Left lung (tissue), 10 donors: ENCODE data around the gene KLHL2. TPM values are rescaled to one million over a fixed set of nuclear protein-coding genes. Genes with fewer than 3 reads are reported as not detected.
A peak's percentile ranks its signal among the peaks of the same experiment; 100 is the strongest.

ENCODE experiments used
- ATAC-seq: fragments of 200-7000 bp; cut with Tn5 transposase; one replicate; pipeline ENCODE4 v1.9.1; 2020; ENCODE audit warnings: moderate library complexity
- DNase-seq, 4 donors: peaks; one replicate each; pipeline ENCODE4 v3.0.0-alpha.2; 2013 to 2020
- H3K27ac ChIP-seq, 2 donors: fragments of 200-600 bp; sonication (generic) in 1 of 2; one replicate each; pipeline versions ENCODE4 v1.5.0 to v1.8.0; 2020 to 2021
- H3K27me3 ChIP-seq, 2 donors: fragments of 200-600 bp; sonication (generic) in 1 of 2; one replicate each; pipeline versions ENCODE4 v1.5.0 to v1.8.0; 2020 to 2021
- H3K36me3 ChIP-seq, 2 donors: fragments of 200-600 bp; sonication (generic) in 1 of 2; one replicate each; pipeline versions ENCODE4 v1.5.0 to v1.8.0; 2020 to 2021
- H3K4me1 ChIP-seq, 2 donors: fragments of 200-600 bp; one replicate each; pipeline ENCODE4 v1.8.0; 2021
- H3K4me3 ChIP-seq, 2 donors: fragments of 200-600 bp; sonication (generic) in 1 of 2; one replicate each; pipeline versions ENCODE4 v1.5.0 to v1.8.0; 2020 to 2021; ENCODE audit warnings: mild to moderate bottlenecking in 1 of 2
- H3K9me3 ChIP-seq, 2 donors: fragments of 200-600 bp; sonication (generic) in 1 of 2; one replicate each; pipeline versions ENCODE4 v1.5.0 to v1.8.0; 2020 to 2021
- CTCF ChIP-seq, 2 donors: fragments of 200-600 bp; sonication (generic) in 1 of 2; IDR thresholded peaks; one replicate each; pipeline versions ENCODE4 v1.5.0 to v1.8.0; 2021; ENCODE audit warnings: antibody characterized with exemption in 2 of 2
- intact Hi-C, 2 donors: fragments of 100-400 bp; cut with DNase I; formaldehyde crosslinking; loops; one replicate each; pipeline versions ENCODE4 v1.11.2 to v1.14.2; 2022
- polyA plus RNA-seq, 6 donors: library from polyadenylated mRNA; unstranded; fragments of 120-200 nt; gene quantifications; one replicate each; pipeline ENCODE4 v1.2.1, GENCODE V29; 2013; ENCODE audit not compliant: insufficient read length in 6 of 6
- total RNA-seq, 2 donors: library from RNA; stranded (reverse); fragmentation: NEBNext Ultra II Directional; extraction: Animal tissue kit (Norgen Biotek cat#: 25700); gene quantifications; one replicate each; pipeline ENCODE4 v1.2.1, GENCODE V29; 2021
- donor health status: DM: no; HTN: yes; CAD: no.
- donor health status: DM: no; HTN: no; CAD: no.

The KLHL2 gene
- total and polyA plus RNA-seq, 8 donors, result 16.2 to 53.4 (median 18.6) TPM

DNA sequence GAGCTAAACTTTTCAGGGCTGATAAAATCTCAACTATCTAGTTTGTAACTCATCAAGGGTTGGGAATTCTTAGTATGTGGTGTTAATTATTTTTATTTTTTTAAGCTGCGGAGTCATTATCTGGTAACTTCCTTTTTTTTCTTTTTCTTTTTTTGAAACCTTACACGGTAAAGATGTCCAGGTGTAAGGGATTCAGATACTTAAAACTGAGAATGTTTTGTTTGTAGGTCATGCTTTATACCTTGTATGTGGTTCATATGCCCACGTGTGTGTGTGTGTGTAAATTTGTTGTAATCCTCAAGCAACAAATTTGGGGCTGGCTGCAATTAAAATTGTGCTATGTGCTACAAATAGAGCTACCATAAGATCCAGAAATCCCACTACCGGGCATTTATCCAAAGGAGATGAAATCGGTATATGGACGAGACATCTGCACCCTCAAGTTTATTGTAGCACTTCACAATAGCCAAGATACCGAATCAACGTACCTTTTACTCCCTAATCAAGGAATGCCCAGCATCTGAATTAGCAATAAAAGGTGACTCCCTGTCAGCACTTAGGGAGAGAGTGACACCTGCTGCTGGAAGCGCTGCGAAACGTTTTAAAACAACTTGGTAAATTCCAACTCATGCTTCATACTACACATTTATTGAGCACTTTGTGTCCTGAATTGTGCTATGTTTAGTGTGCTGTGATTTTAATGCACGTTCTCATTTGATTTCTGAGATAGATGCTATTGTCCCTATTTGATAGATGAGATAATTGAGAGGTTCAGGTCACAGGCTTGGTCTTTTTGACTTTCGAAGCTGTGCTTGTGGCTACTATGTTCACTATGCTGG lies 136.2 kb downstream of the KLHL2 start:
- ATAC-seq, result peak; percentile 53
- Histone ChIP-seq H3K4me1 (no peaks in the 10 kb centered on the region), H3K4me3 (no peak overlapping the region), H3K27ac (no peak overlapping the region), H3K9me3 (no peaks in the 10 kb centered on the region), H3K36me3 (peaks cover 0 to 50% of the 10 kb centered on the region in 2 donors), H3K27me3 (no peaks in the 10 kb centered on the region)
- DNase-seq, result no peak
- TF ChIP-seq CTCF (IDR thresholded peaks at IDR 0.05), result no peak
- intact Hi-C loops, result loop anchor here in 1 of 2 donors (5.0 kb wide), 1 partner anchor 211 kb away; no protein-coding TSS in a partner anchor

- Histone ChIP-seq H3K27me3 (no peaks in the 10 kb centered on the region), H3K36me3 (peaks cover 0 to 27% of the 10 kb centered on the region in 2 donors), H3K27ac (no peak overlapping the region), H3K4me3 (no peak overlapping the region), H3K9me3 (no peaks in the 10 kb centered on the region), H3K4me1 (no peaks in the 10 kb centered on the region)
- ATAC-seq (no peak), DNase-seq (no peak)
- no peak for TF ChIP-seq CTCF (IDR thresholded peaks at IDR 0.05)
- intact Hi-C loops, result no loop called here
Observed at GRCh38 chr4:165345666-165346417, 138.5 kb downstream of the KLHL2 start.

DNA sequence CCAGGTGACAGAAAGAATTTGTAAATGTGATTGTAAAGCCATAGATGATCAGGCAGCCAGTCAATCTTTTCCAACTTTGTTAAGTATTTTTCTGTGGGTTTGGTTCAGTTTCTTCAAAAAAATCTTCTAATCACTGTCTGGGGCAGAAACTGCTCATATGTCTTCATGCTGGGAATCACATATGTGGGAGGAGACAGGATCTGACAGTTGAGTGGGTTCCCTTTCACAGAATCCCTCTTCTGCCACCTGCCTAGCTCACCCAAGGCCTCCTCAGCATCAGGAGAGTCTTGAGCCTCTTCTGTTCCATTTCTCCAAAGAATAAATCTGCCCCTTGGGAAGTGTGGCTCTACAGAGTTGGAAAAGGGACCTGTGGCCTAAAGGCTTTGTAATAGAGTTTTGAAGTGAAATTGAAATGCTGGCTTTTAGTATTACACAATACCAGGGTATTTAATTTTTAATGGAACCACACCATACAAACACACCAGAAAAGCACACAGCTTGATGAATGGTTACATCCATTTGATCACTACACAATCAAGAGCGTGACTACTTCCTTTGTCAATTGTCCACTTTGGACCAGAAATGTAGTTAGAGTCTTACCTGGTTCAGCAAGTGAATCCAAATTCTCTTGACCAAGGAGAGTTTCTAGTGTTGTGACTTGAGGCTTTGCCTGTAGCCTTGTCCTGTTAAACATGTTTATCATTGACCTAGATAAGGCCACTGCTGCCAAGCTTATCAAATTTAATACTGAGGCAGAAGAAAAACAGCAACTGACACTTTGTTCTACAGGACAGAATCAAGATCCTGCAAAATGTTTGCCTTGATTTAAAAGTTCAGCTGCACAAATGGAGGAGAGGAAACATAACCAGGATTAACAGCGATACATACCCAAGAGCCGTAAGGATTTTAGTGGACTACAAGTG lies 140.5 kb downstream of the KLHL2 start:
- no peak for ATAC-seq
- Histone ChIP-seq H3K27ac (no peak overlapping the region), H3K36me3 (peaks cover 0 to 7% of the 10 kb centered on the region in 2 donors), H3K4me1 (no peaks in the 10 kb centered on the region), H3K9me3 (no peaks in the 10 kb centered on the region), H3K4me3 (no peak overlapping the region), H3K27me3 (no peaks in the 10 kb centered on the region)
- DNase-seq, result no peak
- TF ChIP-seq CTCF (IDR thresholded peaks at IDR 0.05), result no peak
- intact Hi-C loops, result no loop called here

DNA sequence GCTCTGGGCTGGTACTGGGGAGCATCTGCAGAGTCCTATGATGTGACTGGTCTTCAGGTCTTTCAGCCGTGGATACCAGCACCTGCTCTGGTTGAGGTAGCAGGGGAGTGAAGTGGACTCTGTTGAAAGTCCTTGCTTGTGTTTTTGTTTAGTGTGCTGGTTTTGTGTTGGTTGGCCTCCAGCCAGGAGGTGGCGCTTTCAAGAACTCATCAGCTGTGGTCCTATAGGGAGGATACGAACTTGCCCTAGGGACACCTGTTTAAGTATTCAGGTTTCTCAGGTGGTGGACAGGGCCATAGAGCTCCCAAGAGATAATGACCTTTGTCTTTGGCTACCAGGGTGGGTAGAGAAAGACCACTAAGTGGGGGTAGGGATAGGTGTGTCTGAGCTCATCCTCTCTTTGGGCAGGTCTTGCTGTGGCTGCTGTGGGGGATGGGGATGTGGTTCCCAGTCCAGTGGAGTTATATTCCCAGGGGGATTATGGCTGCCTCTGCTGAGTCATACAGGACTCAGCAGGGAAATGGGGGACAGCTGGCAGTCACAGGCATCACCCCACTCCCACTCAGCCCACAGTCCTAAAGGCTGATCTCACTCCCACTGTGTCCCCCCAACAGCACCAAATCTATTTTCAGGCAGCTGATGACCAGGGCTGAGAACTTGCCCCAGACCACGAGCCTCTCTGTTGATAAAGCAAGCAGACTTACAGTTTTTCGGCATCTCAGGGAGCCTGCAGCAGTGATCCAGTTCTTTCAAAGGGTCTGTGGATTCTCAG lies 144.2 kb downstream of the KLHL2 start:
- H3K4me3 ChIP-seq, result no peak overlapping the region
- intact Hi-C loops, result no loop called here

More for the DNA sequence above, 144.2 kb downstream of the KLHL2 start:
- H3K4me1 ChIP-seq, result peaks cover 0 to 4% of the 10 kb centered on the region in 2 donors
- H3K27me3 ChIP-seq, result no peaks in the 10 kb centered on the region
- no peak for TF ChIP-seq CTCF (IDR thresholded peaks at IDR 0.05)
- no peaks in the 10 kb centered on the region for H3K9me3 ChIP-seq
- ATAC-seq (no peak), DNase-seq (no peak)
- no peak overlapping the region for H3K27ac ChIP-seq
- H3K36me3 ChIP-seq, result no peaks in the 10 kb centered on the region
